HL-60 (cell line): ENCODE data around the gene CHCHD10.

ENCODE experiments used
- DNase-seq, 2 experiments: peaks; one replicate each; pipeline ENCODE4 v3.0.0-alpha.2; 2010 to 2020; ENCODE audit warnings: low read depth in 1 of 2, low spot score in 1 of 2
- H3K27ac ChIP-seq: fragments of 250-450 bp; sonication (Bioruptor Pico); replicated peaks from 2 replicates; pipeline ENCODE4 v1.5.1; 2020; ENCODE audit warnings: mild to moderate bottlenecking, moderate library complexity
- H3K27me3 ChIP-seq: fragments of 250-450 bp; sonication (Bioruptor Pico); 2 replicates; pipeline ENCODE4 v1.5.1; 2021; ENCODE audit warnings: mild to moderate bottlenecking, moderate library complexity; ENCODE audit not compliant: insufficient read depth, poor library complexity, severe bottlenecking
- H3K4me3 ChIP-seq: replicated peaks from 2 replicates; pipeline ENCODE4 v1.5.1; 2011; ENCODE audit warnings: mild to moderate bottlenecking, control low read depth, low read length; ENCODE audit not compliant: insufficient read depth
- CTCF ChIP-seq: IDR thresholded peaks from one replicate; pipeline ENCODE4 v1.5.1; 2011; ENCODE audit warnings: low read length, control low read depth, inconsistent platforms; ENCODE audit not compliant: insufficient read depth
- GABPA ChIP-seq: IDR thresholded peaks from 2 replicates; pipeline ENCODE4 v1.6.1; 2012; ENCODE audit warnings: low read depth
- POLR2AphosphoS5 ChIP-seq: IDR thresholded peaks from 2 replicates; pipeline ENCODE4 v1.6.1; 2012; ENCODE audit warnings: low read depth
- REST ChIP-seq: IDR thresholded peaks from 2 replicates; pipeline ENCODE4 v1.6.1; 2012; ENCODE audit warnings: low read depth; ENCODE audit not compliant: insufficient replicate concordance
- SPI1 ChIP-seq: IDR thresholded peaks from 2 replicates; pipeline ENCODE4 v1.6.1; 2012; ENCODE audit warnings: low read depth, mild to moderate bottlenecking, borderline replicate concordance

CHCHD10 gene

DNA sequence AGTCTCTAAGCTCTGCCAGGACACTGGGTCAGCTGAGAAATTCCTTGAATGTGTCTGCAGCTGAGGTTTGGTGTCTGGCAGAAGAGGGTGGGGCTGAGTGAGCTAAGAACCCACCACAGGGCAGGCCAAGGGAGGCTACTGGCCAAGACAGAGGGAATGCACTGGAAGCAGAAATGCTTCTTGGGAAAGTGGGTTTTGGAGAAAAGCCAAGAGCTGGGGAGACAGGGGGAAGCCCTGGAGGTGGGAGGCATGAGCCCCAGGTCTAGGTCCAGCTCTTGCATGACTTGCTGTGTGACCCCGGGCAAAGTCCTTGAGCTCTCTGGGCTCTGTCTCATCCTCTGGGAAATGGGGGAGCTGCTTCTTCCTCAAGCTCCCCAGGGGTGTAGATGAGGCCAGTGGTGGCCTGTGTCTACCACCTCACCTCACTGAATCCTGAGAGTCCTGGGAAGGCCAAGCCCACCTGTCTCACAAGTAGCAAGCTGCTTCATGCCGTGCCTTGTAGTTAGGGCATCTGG, 7.2 kb upstream of the CHCHD10 start:
- no peak for DNase-seq
- H3K27ac ChIP-seq: no peak overlapping the region
- peaks cover 17% of the 10 kb centered on the region for H3K27me3 ChIP-seq
- H3K4me3 ChIP-seq: no peak overlapping the region
- no peak for TF ChIP-seq REST
- TF ChIP-seq GABPA: no peak
- TF ChIP-seq SPI1: no peak
- TF ChIP-seq CTCF: no peak
- no peak for TF ChIP-seq POLR2AphosphoS5

- H3K27me3 ChIP-seq: peaks cover 17% of the 10 kb centered on the region
- DNase-seq: no peak
- no peak overlapping the region for H3K4me3 ChIP-seq
- TF ChIP-seq CTCF (no peak), REST (no peak), SPI1 (no peak), GABPA (no peak), POLR2AphosphoS5 (no peak)
- H3K27ac ChIP-seq: no peak overlapping the region
Observed at GRCh38 chr22:23774114-23774921, 6.5 kb upstream of the CHCHD10 start.

DNA sequence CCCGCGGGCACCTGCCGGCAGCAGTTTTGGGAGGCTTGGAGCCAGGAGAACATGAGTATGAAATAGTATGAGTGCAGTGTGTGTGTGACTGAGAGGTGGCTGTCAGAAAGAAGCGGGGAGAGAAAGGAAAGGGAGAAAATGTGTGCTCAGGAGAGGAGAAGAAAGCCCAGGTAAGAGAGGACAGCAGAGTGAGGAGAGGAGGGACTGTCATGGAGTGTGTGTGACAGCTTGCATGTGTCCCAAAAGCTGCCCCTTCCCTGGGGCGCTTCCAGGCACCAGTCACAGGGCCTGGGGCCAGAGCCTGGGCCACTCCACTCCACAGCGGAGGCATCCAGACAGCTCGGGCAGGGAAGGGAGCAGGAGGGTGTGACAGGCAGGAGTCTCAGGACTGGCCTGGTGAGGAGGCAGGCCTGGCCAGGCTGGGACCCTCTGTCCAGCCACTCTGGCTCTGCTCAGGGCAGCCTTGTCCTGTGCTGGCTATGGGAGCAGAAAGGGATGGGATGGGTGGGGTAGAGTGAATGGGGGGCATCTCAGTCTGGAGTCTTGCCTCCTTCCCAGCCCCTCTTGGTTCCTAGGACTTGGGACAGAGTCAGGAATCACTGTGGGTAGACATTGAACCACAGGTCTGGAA, 5.8 kb upstream of the CHCHD10 start:
- no peak for DNase-seq
- H3K27ac ChIP-seq: no peak overlapping the region
- no peak for TF ChIP-seq REST
- no peak for TF ChIP-seq SPI1
- no peak for TF ChIP-seq CTCF
- no peak for TF ChIP-seq POLR2AphosphoS5
- no peak for TF ChIP-seq GABPA

More for the DNA sequence above, 5.8 kb upstream of the CHCHD10 start:
- no peak overlapping the region for H3K4me3 ChIP-seq
- H3K27me3 ChIP-seq: peaks cover 17% of the 10 kb centered on the region
